A673 (cell line): ENCODE data around the gene ZBTB12. TPM values are rescaled to one million over a fixed set of nuclear protein-coding genes. Genes with fewer than 3 reads are reported as not detected.

ENCODE experiments used
- BruUV-seq: library from RNA; stranded (reverse); fragments of 400-500 nt; replicated peaks from 2 replicates; lab custom pipeline; 2021; lab: Mats Ljungman, UMichigan
- CTCF ChIA-PET: fragments of 300-600 bp; sonication (Branson Sonifier 250); formaldehyde crosslinking; loops from one replicate; lab custom pipeline; 2022; ENCODE audit warnings: antibody characterized with exemption; lab: Charles Lee
- POLR2A ChIA-PET: fragments of 300-600 bp; sonication (Branson Sonifier 250); formaldehyde crosslinking; loops from one replicate; lab custom pipeline; 2022; ENCODE audit warnings: antibody characterized with exemption; ENCODE audit not compliant: low non-redundant PET; lab: Charles Lee
- DNase-seq: peaks from one replicate; pipeline ENCODE4 v3.0.0-alpha.2; 2015; ENCODE audit warnings: low spot score
- H3K27ac ChIP-seq: fragments of 200-600 bp; sonication (generic); 2 replicates; pipeline ENCODE4 v1.5.1; 2016; ENCODE audit warnings: mixed run types, low read depth, mild to moderate bottlenecking, mixed read lengths, antibody characterized with exemption, low read length; ENCODE audit not compliant: poor library complexity, severe bottlenecking
- H3K27me3 ChIP-seq: fragments of 200-600 bp; sonication (generic); replicated peaks from 2 replicates; pipeline ENCODE4 v1.6.1; 2017; ENCODE audit warnings: mixed run types, low read depth, mild to moderate bottlenecking, mixed read lengths, antibody characterized with exemption, low read length; ENCODE audit not compliant: insufficient read depth, poor library complexity
- H3K36me3 ChIP-seq: fragments of 200-600 bp; sonication (generic); 2 replicates; pipeline ENCODE4 v1.6.1; 2016; ENCODE audit warnings: mixed run types, mild to moderate bottlenecking, mixed read lengths, antibody characterized with exemption, low read length; ENCODE audit not compliant: insufficient read depth, poor library complexity, severe bottlenecking
- H3K4me1 ChIP-seq: fragments of 200-600 bp; sonication (generic); 2 replicates; pipeline ENCODE4 v1.6.1; 2017; ENCODE audit warnings: mixed run types, mild to moderate bottlenecking, mixed read lengths, antibody characterized with exemption, low read length; ENCODE audit not compliant: insufficient read depth, poor library complexity, severe bottlenecking
- H3K4me3 ChIP-seq: fragments of 200-600 bp; sonication (generic); 2 replicates; pipeline ENCODE4 v1.5.1; 2016; ENCODE audit warnings: low read depth, mixed run types, mild to moderate bottlenecking, mixed read lengths, low read length; ENCODE audit not compliant: poor library complexity, severe bottlenecking
- H3K9me3 ChIP-seq: fragments of 200-600 bp; sonication (generic); 2 replicates; pipeline ENCODE4 v1.6.1; 2016; ENCODE audit warnings: mixed run types, low read depth, mild to moderate bottlenecking, mixed read lengths, antibody characterized with exemption, low read length; ENCODE audit not compliant: poor library complexity, severe bottlenecking
- CTCF ChIP-seq: fragments of 300-800, 200-600 bp; sonication (generic); conservative IDR thresholded peaks from 2 replicates; pipeline ENCODE4 v1.5.1; 2017; ENCODE audit warnings: low read depth, mild to moderate bottlenecking, antibody characterized with exemption, low read length, moderate library complexity, mixed read lengths
- EZH2 ChIP-seq: fragments of 200-600 bp; sonication (generic); IDR thresholded peaks from 2 replicates; pipeline ENCODE4 v1.6.1; 2017; ENCODE audit warnings: borderline replicate concordance, low read depth, mild to moderate bottlenecking, mixed read lengths, antibody characterized with exemption, low read length; ENCODE audit not compliant: poor library complexity, severe bottlenecking
- intact Hi-C: fragments of 100-400 bp; cut with micrococcal nuclease; formaldehyde crosslinking; loops from one replicate; pipeline ENCODE4 v1.10.0; 2022; ENCODE audit not compliant: unreplicated experiment
- total RNA-seq: library from RNA; stranded (reverse); gene quantifications from 2 replicates; pipeline ENCODE4 v1.2.3, GENCODE V29; 2021

ZBTB12 gene
- total RNA-seq, 1 experiment from 2014 or later: 21.3 TPM

DNA sequence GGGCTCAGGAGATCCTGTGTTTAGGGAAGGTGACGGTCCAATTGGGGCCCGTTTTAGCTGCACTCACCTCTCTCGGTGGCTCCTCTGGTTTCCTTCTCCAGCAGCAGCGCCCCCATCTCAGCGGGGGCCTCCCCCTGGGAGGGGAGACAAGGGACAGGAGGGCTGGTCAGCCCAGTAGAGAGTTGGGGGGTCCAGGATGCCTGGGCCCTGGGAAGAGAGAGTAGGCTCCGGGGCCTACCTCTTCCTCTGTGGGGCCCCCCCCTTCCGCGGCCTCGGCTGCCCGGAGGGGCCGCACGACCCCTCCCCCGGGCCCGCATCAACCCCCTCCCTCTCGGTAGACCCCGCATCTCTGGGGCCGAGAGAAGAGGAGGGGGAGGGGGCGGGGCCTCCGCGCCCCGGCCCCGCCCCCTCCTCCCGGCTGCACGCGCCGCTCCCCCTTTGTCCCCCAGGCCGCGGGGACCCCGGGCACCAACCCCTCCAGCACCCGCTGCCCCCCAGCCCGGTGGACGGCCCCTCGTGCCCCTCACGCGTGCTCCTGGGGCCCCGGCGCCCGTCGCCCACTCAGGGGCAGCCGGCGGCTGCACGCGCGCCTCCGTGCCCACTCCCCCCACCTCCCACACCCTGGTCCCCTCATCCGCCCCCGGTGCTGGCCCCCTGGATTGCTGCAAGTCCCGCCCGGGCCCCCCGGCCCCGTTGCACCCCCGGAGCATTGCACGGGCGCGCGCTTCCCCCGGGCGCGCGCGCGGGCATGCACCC is 4.9 kb downstream of the ZBTB12 start:
- H3K36me3 ChIP-seq: peaks cover 39% of the 10 kb centered on the region

DNA sequence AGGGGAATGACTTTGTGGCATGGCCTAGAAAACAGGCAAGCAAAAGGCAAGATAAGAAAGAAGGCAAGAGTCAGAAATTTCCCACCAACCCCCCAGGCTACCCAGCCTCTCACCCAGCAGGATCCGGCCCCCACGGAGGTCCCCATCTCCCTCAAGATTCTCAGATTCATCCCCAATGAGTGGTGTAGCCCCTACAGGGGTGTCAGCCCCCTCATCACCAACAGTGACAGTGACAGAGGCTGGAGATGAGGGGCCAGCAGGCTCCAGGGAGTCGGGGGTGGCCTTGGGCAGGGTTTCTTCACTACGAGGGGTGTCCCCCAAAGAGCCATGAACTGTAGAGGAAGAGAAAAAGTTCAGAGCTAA is 5.4 kb downstream of the ZBTB12 start:
- Histone ChIP-seq H3K27ac (peak overlapping the region; percentile 82), H3K36me3 (peaks cover 43% of the 10 kb centered on the region), H3K27me3 (no peaks in the 10 kb centered on the region), H3K4me1 (peaks cover 22% of the 10 kb centered on the region), H3K4me3 (peak overlapping the region; percentile 83), H3K9me3 (no peaks in the 10 kb centered on the region)
- DNase-seq: no peak
- intact Hi-C loops: loop anchor here (10.0 kb wide), 1 partner anchor 352 kb away; the partner anchor contains the start of genes ATP6V1G2, DDX39B and NFKBIL1
- TF ChIP-seq EZH2: no peak
- TF ChIP-seq CTCF: no peak
- POLR2A ChIA-PET: no interaction called here
- BruUV-seq: no TSS peak
- CTCF ChIA-PET: no interaction called here

More for the DNA sequence above, 4.9 kb downstream of the ZBTB12 start:
- no peak for TF ChIP-seq EZH2
- no peak for TF ChIP-seq CTCF
- POLR2A ChIA-PET: no interaction called here
- Histone ChIP-seq H3K27ac (peak overlapping the region; percentile 82), H3K9me3 (no peaks in the 10 kb centered on the region), H3K4me1 (peaks cover 22% of the 10 kb centered on the region), H3K27me3 (no peaks in the 10 kb centered on the region), H3K4me3 (peak overlapping the region; percentile 83)
- intact Hi-C loops: loop anchor here (10.0 kb wide), 1 partner anchor 352 kb away; the partner anchor contains the start of genes ATP6V1G2, DDX39B and NFKBIL1
- no TSS peak for BruUV-seq
- DNase-seq: no peak
- CTCF ChIA-PET: interaction anchor here (0.9 kb wide), 1 partner anchor 9 kb away, joined by 4 read pairs; no protein-coding TSS in a partner anchor

DNA sequence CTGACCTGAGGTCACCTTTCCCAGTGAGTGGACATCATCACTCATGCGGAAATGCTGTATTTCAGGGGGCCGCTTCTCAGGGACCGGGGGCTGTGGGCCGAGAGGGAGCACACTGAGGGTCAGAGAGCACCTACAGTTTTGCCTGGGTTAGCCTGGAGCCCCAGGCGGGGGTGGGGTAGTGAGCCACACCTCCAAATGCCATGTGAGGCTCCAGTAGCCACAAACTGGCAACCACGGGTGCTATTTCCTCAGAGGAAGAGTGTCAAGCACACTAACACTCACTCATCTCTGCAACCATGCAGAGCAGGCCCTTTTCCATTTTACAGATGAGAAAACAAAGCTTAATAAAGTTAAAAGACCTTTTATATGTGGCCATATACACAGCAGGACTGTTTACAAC is 9.1 kb downstream of the ZBTB12 start:
- Histone ChIP-seq H3K36me3 (peaks cover 70% of the 10 kb centered on the region), H3K27ac (no peak overlapping the region), H3K4me1 (peaks cover 10% of the 10 kb centered on the region), H3K27me3 (no peaks in the 10 kb centered on the region), H3K4me3 (no peak overlapping the region), H3K9me3 (no peaks in the 10 kb centered on the region)
- POLR2A ChIA-PET: no interaction called here
- TF ChIP-seq CTCF (no peak), EZH2 (no peak)
- no TSS peak for BruUV-seq
- no peak for DNase-seq
- intact Hi-C loops: loop anchor here (10.0 kb wide), 1 partner anchor 348 kb away; the partner anchor contains the start of genes ATP6V1G2, DDX39B and NFKBIL1
- CTCF ChIA-PET: no interaction called here
